DOHH2 (cell line): Measurements from ENCODE around the gene CTNS.

Experiments used
- CTCF ChIP-seq: fragments of 200-600 bp; sonication (generic); IDR thresholded peaks from one replicate; pipeline ENCODE4 v1.5.1; 2014; ENCODE audit warnings: antibody characterized with exemption, mild to moderate bottlenecking, low read depth, low read length; ENCODE audit not compliant: poor library complexity, severe bottlenecking
- EZH2phosphoT487 ChIP-seq: fragments of 200-600 bp; sonication (generic); IDR thresholded peaks from 2 replicates; pipeline ENCODE4 v1.6.1; 2017; ENCODE audit warnings: borderline replicate concordance, mild to moderate bottlenecking, antibody characterized with exemption, low read length, moderate library complexity, mixed read lengths

- no peak for TF ChIP-seq CTCF
- no peak for TF ChIP-seq EZH2phosphoT487
These were observed 42.4 kb downstream of the CTNS start for GRCh38 chr17:3678821-3679530.
